HG03039 (cell line): ENCODE measurements around the gene PRKD1.
"Not testable (repeated sequence)": the region's sequence is repeated elsewhere in the genome, so short reads cannot be mapped to it uniquely, and the experiment has no call there.

Source experiments
- ATAC-seq: cut with Tn5 transposase; IDR thresholded peaks from one replicate; pipeline ENCODE4 v1.9.1; 2021; ENCODE audit warnings: mild to moderate bottlenecking, moderate library complexity; ENCODE audit not compliant: unreplicated experiment

The PRKD1 gene

GRCh38 chr14:29749327-29749726 lies 178.3 kb downstream of the PRKD1 start:
- ATAC-seq: no peak

DNA sequence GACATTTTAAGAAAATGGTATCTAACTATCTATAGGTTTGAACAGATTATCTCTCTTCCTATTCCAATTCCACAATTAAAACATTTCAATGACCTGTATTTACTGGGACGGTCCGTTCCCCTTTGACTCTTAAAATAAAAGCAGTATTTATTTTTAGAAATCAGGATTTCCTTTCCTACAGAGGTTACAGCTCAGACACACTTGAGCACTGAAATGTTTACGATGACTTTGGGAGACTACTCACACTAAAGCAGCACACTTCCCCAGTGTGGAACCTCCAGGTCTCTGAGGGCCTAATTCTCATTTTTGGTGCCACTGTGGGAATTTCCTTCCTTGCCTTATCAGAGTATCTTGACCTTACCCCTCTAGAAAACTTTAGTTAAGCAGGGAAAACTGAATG lies 181.8 kb downstream of the PRKD1 start:
- no peak for ATAC-seq

GRCh38 chr14:29743531-29743930 lies 184.1 kb downstream of the PRKD1 start:
- ATAC-seq: no peak

DNA sequence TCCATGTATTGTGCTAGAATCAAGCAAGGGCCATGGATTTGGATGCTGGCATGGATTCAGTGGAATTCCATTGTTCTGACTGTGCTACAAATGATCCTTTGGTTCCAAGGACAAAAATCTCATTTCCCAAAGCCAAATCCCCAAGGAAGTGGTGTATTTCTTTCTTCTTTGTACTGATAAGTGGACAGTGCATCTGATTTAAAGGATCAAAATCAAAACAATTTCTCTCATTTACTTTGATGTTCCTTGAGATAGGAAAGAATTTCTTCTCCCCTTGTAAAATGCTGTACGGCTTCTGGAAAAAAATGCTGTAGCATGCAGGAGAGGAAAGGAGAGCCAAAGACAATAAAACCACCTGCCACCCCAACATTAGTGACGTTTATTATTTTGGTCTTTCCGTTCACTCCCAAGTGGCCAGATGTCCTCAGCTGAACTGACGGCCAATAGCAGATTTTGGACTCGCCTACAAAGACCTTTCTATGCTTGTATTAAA lies 185.7 kb downstream of the PRKD1 start:
- ATAC-seq: no peak

GRCh38 chr14:29740491-29740890 lies 187.2 kb downstream of the PRKD1 start:
- no peak for ATAC-seq

- ATAC-seq: no peak
These were observed 188.7 kb downstream of the PRKD1 start for GRCh38 chr14:29738950-29739349.

GRCh38 chr14:29738056-29738455 lies 189.6 kb downstream of the PRKD1 start:
- ATAC-seq: no peak

- ATAC-seq: no peak
These were observed 192.2 kb downstream of the PRKD1 start for GRCh38 chr14:29735459-29735858.

- no peak for ATAC-seq
These were observed 192.9 kb downstream of the PRKD1 start for GRCh38 chr14:29734732-29735131.

GRCh38 chr14:29726560-29727331 lies 200.9 kb downstream of the PRKD1 start:
- ATAC-seq: not testable (repeated sequence)

- no peak for ATAC-seq
These were observed 202.7 kb downstream of the PRKD1 start for GRCh38 chr14:29724991-29725390.

DNA sequence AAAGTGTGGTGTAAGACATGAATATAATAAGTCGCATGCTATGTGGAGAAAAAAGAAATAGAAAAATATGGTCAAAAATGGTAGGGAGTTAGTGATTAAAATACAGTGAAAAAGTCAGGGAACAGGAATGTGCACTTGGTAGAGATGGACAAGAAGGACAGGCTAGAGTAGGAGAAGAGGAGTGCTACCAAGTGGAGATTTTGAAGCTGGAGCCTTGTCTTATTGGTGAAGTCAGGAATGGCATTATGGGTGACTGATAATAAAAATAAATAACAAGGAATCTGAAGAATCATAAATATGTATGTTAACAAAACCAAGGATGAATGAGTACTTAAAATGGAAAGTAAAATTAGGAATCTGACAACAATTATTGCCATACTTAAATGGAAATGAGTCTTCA lies 204.8 kb downstream of the PRKD1 start:
- no peak for ATAC-seq

DNA sequence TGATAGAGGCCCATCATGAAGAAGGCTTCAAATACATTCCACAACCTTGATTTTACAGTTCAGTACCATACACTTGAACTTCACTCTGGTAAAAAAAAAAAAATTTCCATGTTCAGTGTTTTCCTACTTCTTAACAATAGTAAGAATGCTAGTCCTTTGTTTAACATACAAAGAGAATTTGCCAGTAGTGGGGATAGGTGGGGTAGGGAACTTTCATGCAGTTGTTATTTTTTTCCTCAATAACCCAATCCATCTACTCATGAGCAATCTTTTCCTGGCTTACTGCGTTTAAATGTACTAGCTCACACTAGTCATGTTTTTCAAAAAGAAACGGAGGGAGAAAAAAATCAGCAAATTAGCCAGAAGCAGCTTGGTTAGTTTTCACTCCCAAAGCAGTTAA lies 206.1 kb downstream of the PRKD1 start:
- ATAC-seq: no peak

- no peak for ATAC-seq
These were observed 209.7 kb downstream of the PRKD1 start for GRCh38 chr14:29717901-29718300.

DNA sequence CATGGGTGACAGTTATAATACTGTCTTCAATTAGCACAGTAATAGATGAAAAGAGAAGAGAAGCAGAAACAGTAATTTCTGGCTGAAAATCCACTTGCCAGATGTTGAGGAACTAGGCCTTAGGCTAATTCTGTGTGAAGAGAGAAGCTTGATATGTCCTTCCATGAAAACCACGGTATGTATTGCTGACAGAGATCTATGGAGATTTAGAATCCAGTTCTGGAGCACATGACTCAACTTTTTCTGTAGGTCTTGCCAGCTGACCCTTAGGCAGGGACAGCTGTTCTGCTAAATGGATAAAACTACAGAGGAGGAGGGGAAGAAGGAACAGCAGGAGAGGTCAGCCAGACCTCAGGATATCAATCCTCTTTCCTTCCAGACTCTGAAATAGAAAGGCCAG lies 211.5 kb downstream of the PRKD1 start:
- ATAC-seq: no peak

DNA sequence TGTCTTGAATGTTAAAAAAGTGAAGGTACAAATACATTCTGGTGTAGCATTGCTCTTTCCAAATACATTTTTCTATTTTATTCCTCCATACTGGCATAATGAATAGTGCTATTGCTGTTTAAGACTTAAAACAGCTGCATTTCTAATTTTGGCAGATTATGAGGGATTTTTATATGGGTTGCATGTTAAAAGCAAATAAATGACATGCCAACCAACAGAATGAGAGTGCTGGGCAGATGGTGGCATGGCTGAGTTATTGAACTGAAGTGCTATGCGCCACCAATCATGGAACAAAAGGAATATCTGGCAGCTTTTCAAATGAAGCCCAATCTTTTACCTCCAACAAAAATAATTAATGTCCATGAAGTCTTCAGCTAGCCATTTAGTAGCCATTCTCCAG lies 215.0 kb downstream of the PRKD1 start:
- no peak for ATAC-seq

GRCh38 chr14:29710015-29710414 lies 217.6 kb downstream of the PRKD1 start:
- ATAC-seq: no peak

GRCh38 chr14:29709490-29709889 lies 218.2 kb downstream of the PRKD1 start:
- ATAC-seq: no peak

- ATAC-seq: no peak
These were observed 220.9 kb downstream of the PRKD1 start for GRCh38 chr14:29706700-29707099.

- no peak for ATAC-seq
These were observed 221.8 kb downstream of the PRKD1 start for GRCh38 chr14:29705801-29706200.

DNA sequence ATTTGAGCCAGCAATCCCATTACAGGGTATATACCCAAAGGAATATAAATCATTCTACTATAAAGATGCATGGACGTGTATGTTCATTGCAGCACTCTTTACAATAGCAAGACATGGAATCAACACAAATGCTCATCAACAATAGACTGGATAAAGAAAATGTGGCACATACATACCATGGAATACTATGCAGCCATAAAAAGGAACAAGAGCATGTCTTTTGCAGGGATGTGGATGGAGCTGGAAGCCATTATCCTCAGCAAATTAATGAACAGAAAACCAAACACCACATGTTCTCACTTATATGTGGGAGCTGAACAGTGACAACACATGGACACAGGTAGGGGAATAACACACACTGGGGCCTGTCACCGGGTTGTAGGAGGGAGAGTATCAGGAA lies 238.1 kb downstream of the PRKD1 start:
- ATAC-seq: not testable (repeated sequence)

- no peak for ATAC-seq
These were observed 239.8 kb downstream of the PRKD1 start for GRCh38 chr14:29687866-29688265.
